Upper lobe of left lung (tissue), 6 donors: Measurements from ENCODE around the gene ANKIB1. TPM values are rescaled to one million over a fixed set of nuclear protein-coding genes. Genes with fewer than 3 reads are reported as not detected.

Source experiments
- ATAC-seq, 2 donors: fragments of 200-7000 bp; cut with Tn5 transposase; one replicate each; pipeline ENCODE4 v1.9.1; 2022; ENCODE audit warnings: mild to moderate bottlenecking in 2 of 2, moderate library complexity in 2 of 2; ENCODE audit not compliant: low FRiP score in 2 of 2
- DNase-seq, 2 donors: peaks; one replicate each; pipeline ENCODE4 v3.0.0-alpha.2; 2019 to 2020
- H3K27ac ChIP-seq, 4 donors: fragments of 200-600 bp; sonication (generic); one replicate each; pipeline ENCODE4 v1.5.1; 2016 to 2019
- H3K27me3 ChIP-seq, 4 donors: fragments of 200-600 bp; sonication (generic); one replicate each; pipeline ENCODE4 v1.5.1; 2017 to 2019
- H3K36me3 ChIP-seq, 4 donors: fragments of 200-600 bp; sonication (generic); one replicate each; pipeline ENCODE4 v1.5.1; 2016 to 2019
- H3K4me1 ChIP-seq, 4 donors: fragments of 200-600 bp; sonication (generic); one replicate each; pipeline ENCODE4 v1.5.1; 2018 to 2019
- H3K4me3 ChIP-seq, 4 donors: fragments of 200-600 bp; sonication (generic); one replicate each; pipeline ENCODE4 v1.5.1; 2017 to 2019; ENCODE audit warnings: mild to moderate bottlenecking in 2 of 4, moderate library complexity in 1 of 4
- H3K9me3 ChIP-seq, 4 donors: fragments of 200-600 bp; sonication (generic); one replicate each; pipeline ENCODE4 v1.5.1; 2018 to 2019
- EP300 ChIP-seq, 4 donors: sonication (generic); formaldehyde crosslinking; IDR thresholded peaks; one replicate each; pipeline ENCODE4 v1.5.1; 2017; ENCODE audit warnings: antibody characterized with exemption in 4 of 4, control low read depth in 2 of 4
- POLR2A ChIP-seq, 4 donors: fragments of 450-650 bp; IDR thresholded peaks; one replicate each; pipeline ENCODE4 v1.5.1; 2016 to 2017; ENCODE audit warnings: antibody characterized with exemption in 4 of 4, mild to moderate bottlenecking in 2 of 4
- POLR2AphosphoS5 ChIP-seq, 2 donors: sonication (generic); formaldehyde crosslinking; IDR thresholded peaks; one replicate each; pipeline ENCODE4 v1.5.1; 2017; ENCODE audit warnings: antibody characterized with exemption in 2 of 2
- WGBS, 2 donors: methylation state at CpG; one replicate each; pipeline ENCODE4 v1.1.5; 2017 to 2018; 5-methylcytosine and 5-hydroxymethylcytosine counted together
- total RNA-seq, 6 donors: library from RNA; depleted of rRNA in 4 of 6; stranded (reverse); fragments of >200 nt in 4 of 6; gene quantifications; one replicate each; pipeline versions ENCODE4 v1.1.0 to v1.2.1, GENCODE V29; 2016 to 2021
- TF ChIP-seq, protein P1 (sequence below), 6 experiments: fragments of 450-650 bp in 4 of 6; fragments of 200-600 bp in 2 of 6; sonication (generic) in 2 of 6; IDR thresholded peaks; one replicate each; pipeline ENCODE4 v1.5.1; 2016 to 2019; ENCODE audit warnings: antibody characterized with exemption in 6 of 6
- donor health status: DM: no; HTN: no; CAD: no; lungs with moderate emphysema.
- donor health status: DM: no; HTN: yes; CAD: no; lungs with severe emphysema.

ANKIB1 gene
- total RNA-seq, 6 donors from 2014 or later: 22.8 to 47.1 (median 40.9) TPM

DNA sequence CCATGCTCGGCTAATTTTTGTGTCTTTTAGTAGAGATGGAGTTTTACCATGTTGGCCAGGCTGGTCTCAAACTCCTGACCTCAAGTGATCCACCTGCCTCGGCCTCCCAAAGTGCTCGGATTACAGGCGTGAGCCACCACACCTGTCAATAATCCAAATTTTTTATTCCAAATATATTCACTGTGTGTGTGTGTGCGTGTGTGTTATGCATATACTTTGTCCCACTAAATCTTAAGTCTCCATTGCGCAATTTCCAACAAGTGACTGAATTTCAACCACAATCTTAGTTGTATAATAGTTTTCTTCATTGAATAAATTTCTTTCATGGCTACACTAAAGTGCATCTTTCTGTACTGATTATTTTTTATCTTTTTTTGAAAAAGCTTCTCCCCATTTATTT, 2.8 kb upstream of the ANKIB1 start:
- Histone ChIP-seq H3K36me3 (peaks cover 5 to 33% (median 15%) of the 10 kb centered on the region in 4 donors), H3K9me3 (no peaks in the 10 kb centered on the region), H3K4me3 (no peak overlapping the region), H3K27ac (no peak overlapping the region), H3K27me3 (no peaks in the 10 kb centered on the region), H3K4me1 (peaks cover 28 to 39% (median 32%) of the 10 kb centered on the region in 4 donors)
- no peak for DNase-seq
- ATAC-seq: no peak
- TF ChIP-seq POLR2AphosphoS5 (IDR thresholded peaks at IDR 0.05) (no peak), EP300 (IDR thresholded peaks at IDR 0.05) (no peak)
- TF ChIP-seq, protein P1, sequence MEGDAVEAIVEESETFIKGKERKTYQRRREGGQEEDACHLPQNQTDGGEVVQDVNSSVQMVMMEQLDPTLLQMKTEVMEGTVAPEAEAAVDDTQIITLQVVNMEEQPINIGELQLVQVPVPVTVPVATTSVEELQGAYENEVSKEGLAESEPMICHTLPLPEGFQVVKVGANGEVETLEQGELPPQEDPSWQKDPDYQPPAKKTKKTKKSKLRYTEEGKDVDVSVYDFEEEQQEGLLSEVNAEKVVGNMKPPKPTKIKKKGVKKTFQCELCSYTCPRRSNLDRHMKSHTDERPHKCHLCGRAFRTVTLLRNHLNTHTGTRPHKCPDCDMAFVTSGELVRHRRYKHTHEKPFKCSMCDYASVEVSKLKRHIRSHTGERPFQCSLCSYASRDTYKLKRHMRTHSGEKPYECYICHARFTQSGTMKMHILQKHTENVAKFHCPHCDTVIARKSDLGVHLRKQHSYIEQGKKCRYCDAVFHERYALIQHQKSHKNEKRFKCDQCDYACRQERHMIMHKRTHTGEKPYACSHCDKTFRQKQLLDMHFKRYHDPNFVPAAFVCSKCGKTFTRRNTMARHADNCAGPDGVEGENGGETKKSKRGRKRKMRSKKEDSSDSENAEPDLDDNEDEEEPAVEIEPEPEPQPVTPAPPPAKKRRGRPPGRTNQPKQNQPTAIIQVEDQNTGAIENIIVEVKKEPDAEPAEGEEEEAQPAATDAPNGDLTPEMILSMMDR (IDR thresholded peaks at IDR 0.05): no peak
- WGBS, 2 donors: 92 to 93% methylated on average over 6 of the region's 6 CpGs

DNA sequence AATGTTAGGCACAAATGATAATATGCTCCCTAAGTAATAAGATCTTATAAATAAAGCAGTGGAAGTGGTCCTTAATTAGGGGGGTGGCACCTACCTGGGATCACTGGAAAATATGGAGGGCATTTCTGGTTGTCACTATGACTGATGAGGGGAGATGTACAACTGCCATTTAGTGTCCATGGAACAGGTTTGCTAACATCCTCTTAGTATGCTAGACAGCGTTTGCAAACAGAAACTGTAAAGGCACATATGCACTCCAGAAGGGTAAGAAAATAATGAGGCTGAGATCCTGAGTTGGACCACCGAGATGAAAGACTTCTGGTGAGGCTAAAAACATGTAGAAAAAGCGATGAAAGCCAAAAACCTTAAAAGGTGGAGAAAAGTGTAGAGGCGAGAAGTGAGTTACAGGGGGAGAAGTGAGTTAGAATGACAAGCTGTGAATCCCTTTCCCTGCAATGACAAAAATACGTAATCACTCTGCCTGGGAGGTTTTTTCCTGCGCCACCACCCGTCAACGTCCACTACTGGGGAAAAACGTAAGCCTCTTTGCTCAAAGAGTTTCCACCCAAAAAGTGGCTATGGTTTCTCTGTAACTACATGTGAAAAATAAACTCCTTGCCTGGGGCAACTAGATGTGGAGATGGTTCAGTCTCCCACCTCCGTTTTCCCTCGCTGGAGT, 827 bp upstream of the ANKIB1 start:
- H3K4me1 ChIP-seq: peaks cover 28 to 44% (median 36%) of the 10 kb centered on the region in 4 donors
- DNase-seq (no peak), ATAC-seq (peak in 1 of 2 donors; percentile 38)

DNA sequence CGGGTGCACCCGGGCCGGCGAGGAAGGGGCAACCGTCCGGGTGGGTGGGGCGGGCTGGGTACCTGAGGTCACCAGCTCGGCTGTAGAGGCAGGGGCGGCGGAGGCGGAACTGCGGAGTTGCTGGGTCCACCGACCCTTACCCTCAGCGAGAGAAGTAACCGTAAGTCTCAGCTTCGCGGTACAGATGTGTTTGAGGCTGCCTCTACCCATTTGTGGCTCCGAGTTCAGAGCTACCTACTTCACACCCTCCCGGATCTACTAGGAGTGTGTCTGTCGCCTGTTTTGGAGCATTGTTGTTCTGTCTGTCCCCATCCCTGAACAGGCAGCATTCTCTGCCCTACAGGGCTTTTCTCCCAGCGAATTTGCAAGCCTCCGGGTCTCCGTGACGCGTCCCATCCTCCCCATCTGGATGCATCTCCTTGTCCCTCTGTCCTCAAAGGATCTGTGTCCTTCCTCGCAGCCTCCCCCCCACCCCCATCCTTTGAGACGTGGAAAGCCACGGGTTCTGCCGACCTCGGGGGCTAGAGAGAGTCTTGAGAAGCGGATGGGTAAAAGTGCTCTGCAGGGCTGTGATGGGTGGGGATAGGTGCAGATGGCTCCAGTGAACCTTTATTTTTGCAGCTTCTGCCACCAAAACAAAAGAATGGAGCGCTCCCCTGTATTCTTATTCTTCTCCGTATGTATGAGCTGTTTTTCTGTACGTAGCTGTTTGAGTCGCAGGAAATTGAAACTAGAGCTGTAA, 757 bp downstream of the ANKIB1 start:
- Histone ChIP-seq H3K4me3 (peak overlapping the region; percentile 82 to 99 (median 90)), H3K9me3 (no peaks in the 10 kb centered on the region), H3K4me1 (peaks cover 28 to 44% (median 36%) of the 10 kb centered on the region in 4 donors), H3K27me3 (no peaks in the 10 kb centered on the region), H3K36me3 (no peaks in the 10 kb centered on the region), H3K27ac (peak overlapping the region; percentile 87 to 94 (median 92))
- WGBS, 2 donors: 1% methylated on average over 17 to 24 of the region's 35 CpGs
- DNase-seq: no peak
- ATAC-seq: peak; percentile 9 to 26
- TF ChIP-seq, protein P1 (IDR thresholded peaks at IDR 0.05): no peak

More for the DNA sequence above, 827 bp upstream of the ANKIB1 start:
- no peaks in the 10 kb centered on the region for H3K27me3 ChIP-seq
- no peaks in the 10 kb centered on the region for H3K9me3 ChIP-seq
- TF ChIP-seq POLR2AphosphoS5 (IDR thresholded peaks at IDR 0.05): no peak
- TF ChIP-seq EP300 (IDR thresholded peaks at IDR 0.05): no peak
- TF ChIP-seq, protein P1 (IDR thresholded peaks at IDR 0.05): no peak
- TF ChIP-seq POLR2A (IDR thresholded peaks at IDR 0.05): no peak
- H3K4me3 ChIP-seq: peak overlapping the region; percentile 82 to 99 (median 90)
- H3K36me3 ChIP-seq: peaks cover 0 to 14% (median 5%) of the 10 kb centered on the region in 4 donors
- H3K27ac ChIP-seq: peak overlapping the region; percentile 87 to 94 (median 92)
- 2 to 3% methylated on average over 11 of the region's 11 CpGs for WGBS, 2 donors

DNA sequence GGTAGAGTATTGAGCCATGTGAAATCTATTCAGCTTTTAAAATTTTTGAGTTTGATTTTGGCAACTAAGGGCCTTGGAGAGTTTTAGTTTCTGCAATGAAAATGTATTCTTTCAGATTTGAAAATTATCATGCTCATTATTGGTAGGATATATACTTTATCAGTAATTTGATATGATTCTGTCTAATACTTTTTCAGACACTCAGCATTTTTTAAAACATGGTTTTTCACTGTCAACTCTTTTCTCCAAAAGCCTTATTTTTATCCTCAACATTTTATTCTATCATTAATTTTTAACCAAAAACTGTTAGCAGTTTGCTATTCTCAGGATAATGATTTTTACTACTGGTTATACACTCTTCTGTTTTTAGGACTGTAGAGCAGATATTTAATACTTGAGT, 4.8 kb downstream of the ANKIB1 start:
- Histone ChIP-seq H3K4me3 (no peak overlapping the region), H3K4me1 (peaks cover 10 to 21% (median 18%) of the 10 kb centered on the region in 4 donors), H3K36me3 (no peaks in the 10 kb centered on the region), H3K27ac (no peak overlapping the region), H3K27me3 (no peaks in the 10 kb centered on the region), H3K9me3 (no peaks in the 10 kb centered on the region)
- ATAC-seq (no peak), DNase-seq (no peak)
- TF ChIP-seq EP300 (IDR thresholded peaks at IDR 0.05) (no peak), POLR2AphosphoS5 (IDR thresholded peaks at IDR 0.05) (no peak)
- TF ChIP-seq, protein P1 (IDR thresholded peaks at IDR 0.05): no peak
